GM19467 (cell line): Measurements from ENCODE around the gene NPM1.

Experiments
- ATAC-seq: cut with Tn5 transposase; IDR thresholded peaks from one replicate; pipeline ENCODE4 v1.9.1; 2021; ENCODE audit warnings: mild to moderate bottlenecking, moderate library complexity; ENCODE audit not compliant: unreplicated experiment

NPM1 gene

GRCh38 chr5:171447226-171447625, 59.6 kb downstream of the NPM1 start:
- no peak for ATAC-seq

DNA sequence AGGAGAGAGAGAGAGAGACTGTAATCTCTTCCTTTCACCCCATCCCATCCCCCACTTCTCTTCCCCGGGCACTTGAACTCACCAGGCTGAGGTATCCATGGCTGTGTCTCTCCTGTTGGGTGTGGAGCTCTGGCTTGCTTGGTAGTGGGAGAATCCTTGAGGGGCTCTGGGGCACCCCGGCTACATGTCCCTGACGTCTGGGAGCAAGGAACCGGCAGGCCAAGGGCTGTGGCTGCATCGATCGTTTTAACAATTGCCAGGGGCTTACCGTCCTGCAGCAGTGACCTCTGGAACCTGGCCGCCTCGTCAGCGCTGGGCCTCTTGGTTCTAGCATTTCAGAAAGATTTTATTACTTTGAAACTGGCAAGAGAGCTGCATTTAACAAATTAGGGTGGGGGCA, 61.8 kb downstream of the NPM1 start:
- ATAC-seq: no peak

DNA sequence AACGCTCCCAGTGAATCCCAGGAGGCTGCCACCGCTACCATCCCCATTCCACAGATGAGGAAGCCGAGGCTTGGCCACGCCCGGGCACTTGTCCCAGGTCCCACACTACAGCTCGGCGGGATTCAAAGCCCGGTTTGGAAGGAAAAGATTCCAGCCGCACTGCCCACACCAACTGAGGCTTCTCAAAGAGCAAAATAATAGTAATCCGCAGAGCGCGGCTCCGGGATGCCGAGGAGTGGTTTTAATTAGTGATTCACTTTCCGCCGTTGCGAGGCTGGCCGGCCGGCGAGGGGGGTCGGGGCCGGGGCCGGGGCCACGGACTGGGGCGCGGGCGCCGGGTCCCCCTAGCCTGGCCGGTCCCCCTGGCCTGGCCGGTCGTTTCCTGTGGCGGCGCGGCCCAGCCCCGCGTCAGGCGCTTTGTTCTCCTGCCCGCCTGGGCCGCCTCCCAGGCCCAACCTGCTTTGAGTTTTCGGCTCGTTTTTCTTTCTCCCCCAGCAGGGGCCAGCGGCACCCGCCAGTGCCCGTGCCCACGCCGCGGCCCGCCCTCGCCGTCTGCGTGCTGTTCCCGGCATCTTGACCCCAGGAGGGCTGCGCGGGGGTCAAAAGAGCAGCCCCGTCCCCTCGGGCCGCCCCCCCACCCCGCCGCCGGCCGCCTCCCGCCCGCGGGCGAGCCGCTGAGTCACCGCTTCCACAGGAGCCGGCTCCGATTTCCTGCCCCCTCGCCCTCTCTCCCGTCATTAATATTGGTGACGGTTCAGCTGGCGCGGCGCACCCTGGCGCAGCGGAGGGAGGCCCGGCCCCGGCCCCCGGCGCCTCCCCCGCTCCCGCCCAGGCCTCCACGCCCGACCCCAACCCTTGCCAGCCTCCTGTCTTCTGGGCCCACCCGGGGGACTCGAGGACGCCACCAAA, 63.0 kb downstream of the NPM1 start:
- no peak for ATAC-seq

DNA sequence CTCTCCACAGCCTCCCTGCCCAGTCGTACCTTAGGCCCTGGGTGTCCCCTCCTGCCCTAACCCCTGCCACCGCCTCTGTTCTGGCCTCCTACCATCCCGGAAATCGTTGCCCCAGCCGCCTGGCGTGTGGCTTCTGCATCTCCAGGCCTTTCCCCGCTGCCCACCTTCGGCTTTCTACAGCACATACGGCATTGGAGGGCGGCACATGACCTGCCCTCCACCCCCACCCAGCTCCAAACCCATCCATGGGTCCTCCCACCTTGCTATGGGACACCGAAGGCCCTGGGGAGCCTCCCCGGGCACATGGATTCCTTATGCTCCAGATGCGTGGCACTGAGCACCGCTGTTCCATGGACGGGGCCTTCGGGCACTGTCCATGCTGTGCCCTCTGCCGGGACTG, 63.8 kb downstream of the NPM1 start:
- ATAC-seq: no peak

GRCh38 chr5:171453056-171453725, 65.5 kb downstream of the NPM1 start:
- no peak for ATAC-seq

DNA sequence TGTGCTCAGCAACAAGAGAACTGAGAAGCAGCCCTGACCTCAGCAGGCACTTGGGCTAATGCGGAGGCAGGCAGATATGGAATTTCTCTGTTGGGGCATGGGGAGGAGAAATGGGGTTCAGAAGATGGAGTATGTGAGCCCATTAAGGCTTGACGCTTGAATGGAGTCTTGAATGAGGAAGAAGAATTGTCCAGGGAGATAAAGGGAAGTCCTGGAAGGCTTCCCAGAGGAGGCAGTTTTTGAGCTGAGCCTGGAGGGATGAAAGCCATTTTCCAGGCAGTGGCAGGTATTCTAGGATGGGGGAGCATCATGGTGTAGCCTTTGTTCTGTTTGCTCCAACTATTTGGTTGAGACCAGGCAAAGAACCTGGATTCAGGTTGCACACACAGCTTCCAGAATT, 66.3 kb downstream of the NPM1 start:
- no peak for ATAC-seq

DNA sequence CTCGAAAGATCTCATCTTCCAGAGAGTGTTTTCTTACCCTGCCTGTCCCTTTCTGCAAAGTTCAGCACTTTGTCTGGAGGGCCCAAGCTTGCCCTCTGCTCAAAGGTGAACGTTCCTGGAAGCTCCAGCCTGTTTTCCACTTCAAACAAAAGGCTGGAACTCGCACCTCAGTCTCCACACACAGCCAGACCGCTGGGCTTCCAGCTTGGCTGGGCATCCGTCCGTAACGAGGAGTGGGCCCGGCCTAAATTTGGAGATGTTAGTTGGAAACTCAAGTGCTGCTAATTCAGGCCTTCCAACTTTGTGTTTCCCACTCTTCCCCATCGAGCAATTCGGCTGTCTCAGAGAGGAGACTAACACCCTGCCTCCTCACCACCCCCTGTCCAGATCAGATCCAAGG, 66.9 kb downstream of the NPM1 start:
- ATAC-seq: no peak

- ATAC-seq: no peak
Measured at GRCh38 chr5:171455522-171455921, 67.9 kb downstream of the NPM1 start.

DNA sequence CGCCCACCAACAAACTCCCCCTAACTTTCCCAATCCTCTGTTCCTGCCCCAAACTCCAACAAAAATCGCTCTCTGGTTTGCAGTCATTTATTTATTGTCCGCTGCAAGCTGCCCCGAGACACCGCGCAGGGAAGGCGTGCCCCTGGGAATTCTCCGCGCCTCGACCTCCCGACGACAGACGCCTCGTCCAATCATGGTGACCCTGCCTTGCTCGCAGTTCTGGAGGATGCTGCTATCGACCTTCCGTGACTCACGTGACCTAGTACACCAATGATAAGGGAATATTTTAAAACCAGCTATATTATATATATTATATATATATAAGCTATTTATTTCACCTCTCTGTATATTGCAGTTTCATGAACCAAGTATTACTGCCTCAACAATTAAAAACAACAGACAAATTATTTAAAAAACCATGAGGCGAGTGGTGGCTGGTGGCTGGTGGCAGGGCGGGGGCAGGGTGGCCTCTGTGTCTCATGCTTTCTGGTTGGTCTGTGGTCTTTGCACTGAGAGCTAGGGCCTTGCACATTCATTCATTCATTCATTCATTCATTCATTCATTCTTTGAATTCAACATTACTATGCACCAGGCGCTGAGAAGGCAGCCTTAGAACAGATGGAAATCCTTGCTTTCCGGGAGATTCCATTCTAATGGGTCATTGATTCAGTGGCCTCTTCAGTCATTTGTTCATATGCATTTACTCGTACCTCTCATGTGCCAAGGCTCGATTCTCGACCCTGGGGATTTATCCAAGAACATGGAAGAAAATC, 69.7 kb downstream of the NPM1 start:
- no peak for ATAC-seq

GRCh38 chr5:171459839-171460238, 72.2 kb downstream of the NPM1 start:
- ATAC-seq: no peak
